ENCODE results near the gene DOCK10. TPM values are rescaled to one million over a fixed set of nuclear protein-coding genes. Genes with fewer than 3 reads are reported as not detected.

Gene DOCK10
- total RNA-seq, 1 experiment from 2014 or later = 2.9 TPM

- ChIA-PET POLR2A (no interaction called here), CTCF (no interaction called here)
- TF ChIP-seq EMX1 (CRISPR knock-in tag; IDR thresholded peaks at IDR 0.05) = no peak
- TF ChIP-seq, protein P1, sequence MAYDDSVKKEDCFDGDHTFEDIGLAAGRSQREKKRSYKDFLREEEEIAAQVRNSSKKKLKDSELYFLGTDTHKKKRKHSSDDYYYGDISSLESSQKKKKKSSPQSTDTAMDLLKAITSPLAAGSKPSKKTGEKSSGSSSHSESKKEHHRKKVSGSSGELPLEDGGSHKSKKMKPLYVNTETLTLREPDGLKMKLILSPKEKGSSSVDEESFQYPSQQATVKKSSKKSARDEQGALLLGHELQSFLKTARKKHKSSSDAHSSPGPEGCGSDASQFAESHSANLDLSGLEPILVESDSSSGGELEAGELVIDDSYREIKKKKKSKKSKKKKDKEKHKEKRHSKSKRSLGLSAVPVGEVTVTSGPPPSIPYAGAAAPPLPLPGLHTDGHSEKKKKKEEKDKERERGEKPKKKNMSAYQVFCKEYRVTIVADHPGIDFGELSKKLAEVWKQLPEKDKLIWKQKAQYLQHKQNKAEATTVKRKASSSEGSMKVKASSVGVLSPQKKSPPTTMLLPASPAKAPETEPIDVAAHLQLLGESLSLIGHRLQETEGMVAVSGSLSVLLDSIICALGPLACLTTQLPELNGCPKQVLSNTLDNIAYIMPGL (CRISPR knock-in tag; IDR thresholded peaks at IDR 0.05) = no peak
- TF ChIP-seq GTF2I (CRISPR knock-in tag; conservative IDR thresholded peaks at IDR 0.05) = no peak
- TF ChIP-seq NR3C1 (CRISPR knock-in tag; conservative IDR thresholded peaks at IDR 0.05; ENCODE audit: low read depth) = no peak
- no peak for TF ChIP-seq ATF3 (CRISPR knock-in tag; conservative IDR thresholded peaks at IDR 0.05)
- TF ChIP-seq, protein P2, sequence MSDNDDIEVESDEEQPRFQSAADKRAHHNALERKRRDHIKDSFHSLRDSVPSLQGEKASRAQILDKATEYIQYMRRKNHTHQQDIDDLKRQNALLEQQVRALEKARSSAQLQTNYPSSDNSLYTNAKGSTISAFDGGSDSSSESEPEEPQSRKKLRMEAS (CRISPR knock-in tag; IDR thresholded peaks at IDR 0.05) = no peak
- no peak for TF ChIP-seq CREM (CRISPR knock-in tag; IDR thresholded peaks at IDR 0.05)
- TF ChIP-seq PREB (CRISPR knock-in tag; IDR thresholded peaks at IDR 0.05; ENCODE audit: borderline replicate concordance) = no peak
- H3K36me3 Mint-ChIP-seq = no peaks in the 10 kb centered on the region
- H3K4me3 Mint-ChIP-seq = no peak overlapping the region
- DNase-seq (ENCODE audit: low spot score) = no peak
- peaks cover 6% of the 10 kb centered on the region; the same call in 1 of the 2 replicates for H3K4me1 Mint-ChIP-seq
- no peak overlapping the region for H3K27ac Mint-ChIP-seq
- H3K9me3 Mint-ChIP-seq = no peaks in the 10 kb centered on the region
- ATAC-seq = no peak
- no peaks in the 10 kb centered on the region; the same call in 1 of the 2 replicates for H3K27me3 Mint-ChIP-seq (ENCODE audit: low read depth)
Measured at GRCh38 chr2:224924631-224925030, 117.6 kb downstream of the DOCK10 start.

GRCh38 chr2:224922142-224922727 lies 120.0 kb downstream of the DOCK10 start:
- no peak overlapping the region for H3K4me3 Mint-ChIP-seq
- no peaks in the 10 kb centered on the region for H3K36me3 Mint-ChIP-seq
- CTCF ChIA-PET = interaction anchor here (0.7 kb wide), 1 partner anchor 25 kb away, joined by 4 read pairs; no protein-coding TSS in a partner anchor
- POLR2A ChIA-PET = no interaction called here
- DNase-seq (ENCODE audit: low spot score) (no peak), ATAC-seq (no peak)
- no peaks in the 10 kb centered on the region for H3K27me3 Mint-ChIP-seq (ENCODE audit: low read depth)
- H3K4me1 Mint-ChIP-seq = peaks cover 6% of the 10 kb centered on the region; the same call in 1 of the 2 replicates
- no peaks in the 10 kb centered on the region for H3K9me3 Mint-ChIP-seq
- TF ChIP-seq, protein P3, sequence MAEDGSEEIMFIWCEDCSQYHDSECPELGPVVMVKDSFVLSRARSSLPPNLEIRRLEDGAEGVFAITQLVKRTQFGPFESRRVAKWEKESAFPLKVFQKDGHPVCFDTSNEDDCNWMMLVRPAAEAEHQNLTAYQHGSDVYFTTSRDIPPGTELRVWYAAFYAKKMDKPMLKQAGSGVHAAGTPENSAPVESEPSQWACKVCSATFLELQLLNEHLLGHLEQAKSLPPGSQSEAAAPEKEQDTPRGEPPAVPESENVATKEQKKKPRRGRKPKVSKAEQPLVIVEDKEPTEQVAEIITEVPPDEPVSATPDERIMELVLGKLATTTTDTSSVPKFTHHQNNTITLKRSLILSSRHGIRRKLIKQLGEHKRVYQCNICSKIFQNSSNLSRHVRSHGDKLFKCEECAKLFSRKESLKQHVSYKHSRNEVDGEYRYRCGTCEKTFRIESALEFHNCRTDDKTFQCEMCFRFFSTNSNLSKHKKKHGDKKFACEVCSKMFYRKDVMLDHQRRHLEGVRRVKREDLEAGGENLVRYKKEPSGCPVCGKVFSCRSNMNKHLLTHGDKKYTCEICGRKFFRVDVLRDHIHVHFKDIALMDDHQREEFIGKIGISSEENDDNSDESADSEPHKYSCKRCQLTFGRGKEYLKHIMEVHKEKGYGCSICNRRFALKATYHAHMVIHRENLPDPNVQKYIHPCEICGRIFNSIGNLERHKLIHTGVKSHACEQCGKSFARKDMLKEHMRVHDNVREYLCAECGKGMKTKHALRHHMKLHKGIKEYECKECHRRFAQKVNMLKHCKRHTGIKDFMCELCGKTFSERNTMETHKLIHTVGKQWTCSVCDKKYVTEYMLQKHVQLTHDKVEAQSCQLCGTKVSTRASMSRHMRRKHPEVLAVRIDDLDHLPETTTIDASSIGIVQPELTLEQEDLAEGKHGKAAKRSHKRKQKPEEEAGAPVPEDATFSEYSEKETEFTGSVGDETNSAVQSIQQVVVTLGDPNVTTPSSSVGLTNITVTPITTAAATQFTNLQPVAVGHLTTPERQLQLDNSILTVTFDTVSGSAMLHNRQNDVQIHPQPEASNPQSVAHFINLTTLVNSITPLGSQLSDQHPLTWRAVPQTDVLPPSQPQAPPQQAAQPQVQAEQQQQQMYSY (CRISPR knock-in tag; IDR thresholded peaks at IDR 0.05) = no peak
- no peak for TF ChIP-seq AR (CRISPR knock-in tag; IDR thresholded peaks at IDR 0.05)
- TF ChIP-seq JAZF1 (CRISPR knock-in tag; IDR thresholded peaks at IDR 0.05) = no peak
- TF ChIP-seq, protein P2 (CRISPR knock-in tag; IDR thresholded peaks at IDR 0.05) = no peak
- TF ChIP-seq GRHL2 (CRISPR knock-in tag; IDR thresholded peaks at IDR 0.05; ENCODE audit: insufficient replicate concordance, severe bottlenecking) = no peak
- TF ChIP-seq ESRRA (CRISPR knock-in tag; IDR thresholded peaks at IDR 0.05; ENCODE audit: borderline replicate concordance) = no peak
- no peak for TF ChIP-seq OVOL2 (CRISPR knock-in tag; IDR thresholded peaks at IDR 0.05; ENCODE audit: borderline replicate concordance)
- no peak overlapping the region for H3K27ac Mint-ChIP-seq
